ENCODE results near the gene CAMK1D.
"Not testable (repeated sequence)": the region's sequence is repeated elsewhere in the genome, so short reads cannot be mapped to it uniquely, and the experiment has no call there.

The CAMK1D gene

GRCh38 chr10:12710157-12710556 is 360.8 kb downstream of the CAMK1D start:
- DNase-seq = no peak

- peak; percentile 45 for DNase-seq
These were observed 361.4 kb downstream of the CAMK1D start for GRCh38 chr10:12710594-12711349.

GRCh38 chr10:12711350-12711708 is 362.0 kb downstream of the CAMK1D start:
- DNase-seq = no peak

- DNase-seq = no peak
These were observed 363.1 kb downstream of the CAMK1D start for GRCh38 chr10:12712293-12712983.

GRCh38 chr10:12712984-12713316 is 363.6 kb downstream of the CAMK1D start:
- DNase-seq = not testable (repeated sequence)

- no peak for DNase-seq
These were observed 366.7 kb downstream of the CAMK1D start for GRCh38 chr10:12716042-12716441.

GRCh38 chr10:12717981-12718707 is 368.8 kb downstream of the CAMK1D start:
- no peak for DNase-seq

GRCh38 chr10:12719365-12719764 is 370.0 kb downstream of the CAMK1D start:
- DNase-seq = no peak

- peak; percentile 45 for DNase-seq
These were observed 371.1 kb downstream of the CAMK1D start for GRCh38 chr10:12720217-12720981.

- no peak for DNase-seq
These were observed 372.0 kb downstream of the CAMK1D start for GRCh38 chr10:12721334-12721733.

GRCh38 chr10:12723220-12723619 is 373.9 kb downstream of the CAMK1D start:
- DNase-seq = no peak

GRCh38 chr10:12724807-12725579 is 375.6 kb downstream of the CAMK1D start:
- no peak for DNase-seq

- DNase-seq = not testable (repeated sequence)
These were observed 376.2 kb downstream of the CAMK1D start for GRCh38 chr10:12725580-12725888.

GRCh38 chr10:12726971-12727831 is 377.9 kb downstream of the CAMK1D start:
- no peak for DNase-seq

- DNase-seq = no peak
These were observed 378.5 kb downstream of the CAMK1D start for GRCh38 chr10:12727832-12728215.

- no peak for DNase-seq
These were observed 379.1 kb downstream of the CAMK1D start for GRCh38 chr10:12728494-12728893.

GRCh38 chr10:12729885-12730284 is 380.5 kb downstream of the CAMK1D start:
- no peak for DNase-seq

GRCh38 chr10:12730809-12731519 is 381.6 kb downstream of the CAMK1D start:
- no peak for DNase-seq

GRCh38 chr10:12733271-12733670 is 383.9 kb downstream of the CAMK1D start:
- no peak for DNase-seq

- DNase-seq = no peak
These were observed 386.6 kb downstream of the CAMK1D start for GRCh38 chr10:12735843-12736462.

Measured in COR-L47 (cell line).